Lung (tissue), 12 donors: ENCODE data around the gene GPR62. TPM values are rescaled to one million over a fixed set of nuclear protein-coding genes. Genes with fewer than 3 reads are reported as not detected.

Source experiments
- ATAC-seq: fragments of 200-7000 bp; cut with Tn5 transposase; one replicate; pipeline ENCODE4 v1.9.1; 2020; ENCODE audit warnings: moderate number of reproducible peaks; ENCODE audit not compliant: insufficient read depth, low FRiP score
- DNase-seq, 3 donors: peaks; one replicate each; pipeline ENCODE4 v3.0.0-alpha.2; 2013 to 2017
- H3K27ac ChIP-seq, 2 donors: one replicate each; pipeline ENCODE4 v1.5.1; 2013; ENCODE audit warnings: mild to moderate bottlenecking in 2 of 2, moderate library complexity in 2 of 2, control low read depth in 1 of 2, inconsistent platforms in 1 of 2, low read depth in 1 of 2, low read length in 1 of 2
- H3K27me3 ChIP-seq, 3 donors: one replicate each; pipeline ENCODE4 v1.5.1; 2013; ENCODE audit warnings: low read length in 2 of 3; ENCODE audit not compliant: control insufficient read depth in 3 of 3, insufficient read depth in 3 of 3
- H3K36me3 ChIP-seq, 4 donors: one replicate each; pipeline ENCODE4 v1.5.1; 2013; ENCODE audit warnings: low read length in 4 of 4, mild to moderate bottlenecking in 1 of 4, moderate library complexity in 1 of 4; ENCODE audit not compliant: control insufficient read depth in 4 of 4, insufficient read depth in 4 of 4
- H3K4me1 ChIP-seq, 5 donors: one replicate each; pipeline ENCODE4 v1.5.1; 2013; ENCODE audit warnings: low read length in 5 of 5, mild to moderate bottlenecking in 2 of 5, moderate library complexity in 1 of 5; ENCODE audit not compliant: control insufficient read depth in 5 of 5, insufficient read depth in 5 of 5
- H3K4me3 ChIP-seq: one replicate; pipeline ENCODE4 v1.5.1; 2013; ENCODE audit warnings: mild to moderate bottlenecking, control low read depth, moderate library complexity
- H3K9ac ChIP-seq, 2 donors: one replicate each; pipeline ENCODE4 v1.5.1; 2013; ENCODE audit warnings: low read length in 2 of 2, control low read depth in 1 of 2; ENCODE audit not compliant: insufficient read depth in 1 of 2
- H3K9me3 ChIP-seq, 4 donors: one replicate each; pipeline ENCODE4 v1.5.1; 2013; ENCODE audit warnings: low read length in 3 of 4, mild to moderate bottlenecking in 1 of 4, moderate library complexity in 1 of 4; ENCODE audit not compliant: control insufficient read depth in 4 of 4, insufficient read depth in 3 of 4
- CTCF ChIP-seq: IDR thresholded peaks from 2 replicates; pipeline ENCODE4 v1.5.1; 2012; ENCODE audit warnings: mild to moderate bottlenecking; ENCODE audit errors: control extremely low read depth, extremely low read depth
- WGBS, 2 donors: extraction: QIAGEN DNeasy Blood & Tissue Kit; methylation state at CpG; one replicate each; pipeline ENCODE4 v1.1.7; 2013; 5-methylcytosine and 5-hydroxymethylcytosine counted together
- polyA plus RNA-seq, 2 donors: library from polyadenylated mRNA; stranded (reverse); fragments of 200-250 nt; gene quantifications; one replicate each; pipeline ENCODE4 v1.2.1, GENCODE V29; 2013
- total RNA-seq, 2 donors: library from RNA; depleted of rRNA in 1 of 2; stranded (reverse); fragments of >200 nt in 1 of 2; gene quantifications; one replicate each; pipeline ENCODE4 v1.2.1, GENCODE V29; 2014 to 2021
- donor health status: control.
- donor health status: control.
- donor health status: Bipolar disorder and iron deficiency.
- donor health status: healthy.
- donor health status: DM: yes; HTN: yes; CAD: no.

The GPR62 gene
- total and polyA plus RNA-seq, 4 donors = 0.05 to 0.15 TPM; not detected in 2

- DNase-seq = peak in 1 of 3 donors; percentile 30
- ATAC-seq = no peak
- Histone ChIP-seq H3K27ac (peak overlapping the region; percentile 75 to 80), H3K27me3 (no peaks in the 10 kb centered on the region), H3K9me3 (no peaks in the 10 kb centered on the region), H3K4me3 (peak overlapping the region; percentile 65), H3K9ac (peak overlapping the region; percentile 55 to 56), H3K36me3 (peaks cover 8 to 22% (median 20%) of the 10 kb centered on the region in 4 donors), H3K4me1 (peaks cover 3 to 18% (median 12%) of the 10 kb centered on the region in 5 donors)
- 32 to 35% methylated on average over 13 of the region's 13 CpGs for WGBS, 2 donors
- no peak for TF ChIP-seq CTCF
Measured at GRCh38 chr3:51940648-51941462, 14.3 kb upstream of the GPR62 start.

GRCh38 chr3:51941463-51941797, 13.8 kb upstream of the GPR62 start:
- no peaks in the 10 kb centered on the region for H3K27me3 ChIP-seq
- H3K4me3 ChIP-seq = peak overlapping the region; percentile 65
- WGBS, 2 donors = 0% methylated on average over 16 to 20 of the region's 20 CpGs
- H3K9me3 ChIP-seq = no peaks in the 10 kb centered on the region
- H3K27ac ChIP-seq = peak overlapping the region; percentile 75 to 80
- peaks cover 6 to 17% (median 14%) of the 10 kb centered on the region in 4 donors for H3K36me3 ChIP-seq
- DNase-seq (no peak), ATAC-seq (no peak)
- no peak for TF ChIP-seq CTCF
- peak overlapping the region; percentile 55 to 56 for H3K9ac ChIP-seq
- peaks cover 3 to 18% (median 12%) of the 10 kb centered on the region in 5 donors for H3K4me1 ChIP-seq

GRCh38 chr3:51941798-51942602, 13.2 kb upstream of the GPR62 start, which contains the start of the genes PARP3 and RRP9:
Gene PARP3, plus strand, starts transcription at chr3:51942363. Its CDS starts 993 bp downstream, at chr3:51943356.
Gene RRP9, minus strand, starts transcription at chr3:51941904. Its CDS starts 37 bp downstream, at chr3:51941867.
- peak within 1 kb of the TSS; percentile 73 to 85 for H3K9ac ChIP-seq
- ATAC-seq (peak; percentile 93), DNase-seq (peak; percentile 100)
- H3K36me3 ChIP-seq = peaks cover 2 to 15% (median 9%) of the 10 kb centered on the region in 4 donors
- peaks cover 3 to 18% (median 12%) of the 10 kb centered on the region in 5 donors for H3K4me1 ChIP-seq
- peak; percentile 98 for TF ChIP-seq CTCF
- no peaks in the 10 kb centered on the region for H3K9me3 ChIP-seq
- WGBS, 2 donors = 1 to 3% methylated on average over 55 to 67 of the region's 67 CpGs
- no peaks in the 10 kb centered on the region for H3K27me3 ChIP-seq
- H3K4me3 ChIP-seq = peak within 1 kb of the TSS; percentile 65
- H3K27ac ChIP-seq = peak within 1 kb of the TSS; percentile 86 to 98
